Body of pancreas (tissue), 4 donors: ENCODE data around the gene PGM1. TPM values are rescaled to one million over a fixed set of nuclear protein-coding genes. Genes with fewer than 3 reads are reported as not detected.

Source experiments
- ATAC-seq: fragments of 150-250 bp; one replicate; pipeline ENCODE4 v1.9.1; 2016
- DNase-seq, 4 donors: peaks; one replicate each; pipeline ENCODE4 v3.0.0-alpha.2; 2019
- H3K27ac ChIP-seq, 4 donors: fragments of 200-600 bp; sonication (generic); 1 replicate in 3 of 4; 2 replicates in 1 of 4; pipeline versions ENCODE4 v1.5.1 to v1.6.1; 2016 to 2019; ENCODE audit warnings: mild to moderate bottlenecking in 1 of 4, mixed read lengths in 1 of 4, moderate library complexity in 1 of 4
- H3K27me3 ChIP-seq, 2 donors: fragments of 200-600 bp; sonication (generic); one replicate each; pipeline ENCODE4 v1.6.0; 2016; ENCODE audit warnings: mild to moderate bottlenecking in 1 of 2
- H3K36me3 ChIP-seq, 2 donors: fragments of 200-600 bp; sonication (generic); replicated peaks in 1 of 2; 2 replicates each; pipeline ENCODE4 v1.5.1; 2016; ENCODE audit warnings: low read depth in 2 of 2; ENCODE audit not compliant: insufficient read depth in 1 of 2
- H3K4me1 ChIP-seq: fragments of 200-600 bp; sonication (generic); one replicate; pipeline ENCODE4 v1.6.0; 2016
- H3K4me3 ChIP-seq, 2 donors: fragments of 200-600 bp; sonication (generic); 1 replicate in 1 of 2; 2 replicates in 1 of 2; pipeline ENCODE4 v1.5.1; 2016 to 2019
- H3K9me3 ChIP-seq, 3 donors: fragments of 200-600 bp; sonication (generic); 1 replicate in 2 of 3; 2 replicates in 1 of 3; pipeline ENCODE4 v1.5.1; 2016
- CTCF ChIP-seq, 7 experiments: fragments of 450-650 bp in 4 of 7; fragments of 200-600 bp in 3 of 7; sonication (generic) in 3 of 7; IDR thresholded peaks; one replicate each; pipeline ENCODE4 v1.5.1; 2016 to 2019; ENCODE audit warnings: antibody characterized with exemption in 7 of 7
- POLR2A ChIP-seq, 3 donors: fragments of 450-650 bp; IDR thresholded peaks; one replicate each; pipeline ENCODE4 v1.6.1; 2016; ENCODE audit warnings: antibody characterized with exemption in 3 of 3, mild to moderate bottlenecking in 2 of 3
- WGBS, 2 donors: methylation state at CpG; one replicate each; pipeline ENCODE4 v1.1.5; 2017; 5-methylcytosine and 5-hydroxymethylcytosine counted together
- intact Hi-C: fragments of 100-400 bp; cut with DNase I; formaldehyde crosslinking; loops from one replicate; pipeline ENCODE4 v1.15.1; 2023
- total RNA-seq, 2 donors: library from RNA; depleted of rRNA; stranded (reverse); fragments of >200 nt; gene quantifications; one replicate each; pipeline ENCODE4 v1.1.0, GENCODE V29; 2016

Gene PGM1
- total RNA-seq, 2 donors from 2014 or later: 68.5 to 123 TPM

GRCh38 chr1:63642901-63643300 is 49.7 kb downstream of the PGM1 start:
- TF ChIP-seq CTCF (IDR thresholded peaks at IDR 0.05): no peak
- TF ChIP-seq POLR2A (IDR thresholded peaks at IDR 0.05): no peak
- ATAC-seq (no peak), DNase-seq (no peak)
- intact Hi-C loops: no loop called here
- no peaks in the 10 kb centered on the region for H3K36me3 ChIP-seq
- H3K4me3 ChIP-seq: no peak overlapping the region
- H3K9me3 ChIP-seq: no peaks in the 10 kb centered on the region
- WGBS, 2 donors: 57 to 59% methylated on average over 2 of the region's 2 CpGs
- H3K4me1 ChIP-seq: peaks cover 76% of the 10 kb centered on the region
- no peaks in the 10 kb centered on the region for H3K27me3 ChIP-seq
- H3K27ac ChIP-seq: peak overlapping the region; percentile 29 to 46 (median 38)

GRCh38 chr1:63643517-63643916 is 50.3 kb downstream of the PGM1 start:
- Histone ChIP-seq H3K4me1 (peaks cover 75% of the 10 kb centered on the region), H3K27me3 (no peaks in the 10 kb centered on the region), H3K9me3 (no peaks in the 10 kb centered on the region), H3K27ac (peak overlapping the region; percentile 29 to 46 (median 38)), H3K36me3 (no peaks in the 10 kb centered on the region), H3K4me3 (no peak overlapping the region)
- intact Hi-C loops: no loop called here
- peak; percentile 13 for ATAC-seq
- no peak for DNase-seq
- 36 to 86% methylated on average over 3 of the region's 3 CpGs for WGBS, 2 donors
- TF ChIP-seq POLR2A (IDR thresholded peaks at IDR 0.05): no peak
- no peak for TF ChIP-seq CTCF (IDR thresholded peaks at IDR 0.05)

GRCh38 chr1:63643926-63644325 is 50.7 kb downstream of the PGM1 start:
- peak overlapping the region; percentile 29 to 46 (median 38) for H3K27ac ChIP-seq
- no peak for TF ChIP-seq POLR2A (IDR thresholded peaks at IDR 0.05)
- TF ChIP-seq CTCF (IDR thresholded peaks at IDR 0.05): no peak
- no peaks in the 10 kb centered on the region for H3K36me3 ChIP-seq
- H3K27me3 ChIP-seq: no peaks in the 10 kb centered on the region
- no peaks in the 10 kb centered on the region for H3K9me3 ChIP-seq
- DNase-seq: peak; percentile 57 to 71 (median 67)
- peak; percentile 63 for ATAC-seq
- WGBS, 2 donors: 17 to 25% methylated on average over 3 of the region's 3 CpGs
- no peak overlapping the region for H3K4me3 ChIP-seq
- peaks cover 71% of the 10 kb centered on the region for H3K4me1 ChIP-seq
- intact Hi-C loops: no loop called here

DNA sequence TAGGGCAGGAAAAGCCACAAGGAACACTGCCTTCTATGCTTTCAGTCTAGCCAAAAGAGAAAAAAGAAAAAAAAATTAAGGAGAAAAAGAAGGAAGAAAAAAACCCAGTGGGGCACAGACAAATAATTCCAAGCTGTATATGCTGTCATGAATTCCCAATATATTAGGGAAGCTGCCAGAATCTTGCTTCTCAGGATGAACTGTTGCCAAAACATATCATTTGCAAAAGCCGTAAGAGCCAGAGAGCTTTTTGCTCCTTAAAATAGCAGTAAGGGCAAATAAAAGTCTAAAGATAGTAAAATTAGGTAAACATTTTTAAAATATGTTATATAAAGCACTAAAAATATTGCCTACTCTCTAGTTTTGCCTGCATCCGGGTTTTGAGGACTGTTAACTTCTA is 52.1 kb downstream of the PGM1 start:
- Histone ChIP-seq H3K36me3 (peaks cover 0 to 2% of the 10 kb centered on the region in 2 donors), H3K4me3 (no peak overlapping the region), H3K27me3 (no peaks in the 10 kb centered on the region), H3K4me1 (peaks cover 57% of the 10 kb centered on the region), H3K27ac (peak overlapping the region in 2 of 4 donors; percentile 1 to 52), H3K9me3 (no peaks in the 10 kb centered on the region)
- WGBS, 2 donors: 27 to 35% methylated on average over 2 of the region's 2 CpGs
- ATAC-seq: no peak
- no peak for DNase-seq
- intact Hi-C loops: no loop called here
- TF ChIP-seq CTCF (IDR thresholded peaks at IDR 0.05): no peak
- no peak for TF ChIP-seq POLR2A (IDR thresholded peaks at IDR 0.05)

DNA sequence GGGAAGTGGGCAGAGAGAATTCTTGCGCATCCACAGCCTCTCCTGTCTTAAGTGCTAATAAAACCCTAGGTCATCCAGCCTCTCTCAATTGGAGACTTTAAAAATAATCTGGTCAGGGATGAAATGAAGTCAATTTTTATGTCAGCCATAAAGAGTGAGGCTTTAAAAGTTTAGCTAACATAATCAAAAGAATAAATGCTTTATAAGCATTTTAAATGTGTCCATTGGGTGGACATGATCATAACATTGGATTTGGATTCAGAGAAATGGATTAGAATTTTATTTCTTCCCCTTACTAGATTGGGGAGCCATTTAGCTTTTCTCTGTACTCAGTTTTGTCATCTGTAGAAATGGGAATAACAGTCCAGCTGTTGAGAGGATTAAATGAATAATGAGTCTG is 55.5 kb downstream of the PGM1 start:
- no peak for DNase-seq
- Histone ChIP-seq H3K36me3 (peaks cover 0 to 7% of the 10 kb centered on the region in 2 donors), H3K9me3 (no peaks in the 10 kb centered on the region), H3K4me1 (peaks cover 24% of the 10 kb centered on the region), H3K4me3 (no peak overlapping the region), H3K27me3 (no peaks in the 10 kb centered on the region), H3K27ac (no peak overlapping the region)
- intact Hi-C loops: no loop called here
- 95% methylated on average over 1 of the region's 1 CpG for WGBS, 2 donors
- ATAC-seq: no peak
- TF ChIP-seq POLR2A (IDR thresholded peaks at IDR 0.05): no peak
- TF ChIP-seq CTCF (IDR thresholded peaks at IDR 0.05): no peak
